Osteocyte (in vitro differentiated cells): Measurements from ENCODE around the gene BLVRB. TPM values are rescaled to one million over a fixed set of nuclear protein-coding genes. Genes with fewer than 3 reads are reported as not detected.

ENCODE experiments used
- DNase-seq: peaks from one replicate; pipeline ENCODE4 v3.0.0; 2021; ENCODE audit warnings: mixed read lengths; ENCODE audit not compliant: unreplicated experiment; ENCODE audit errors: extremely low spot score
- H3K27ac Mint-ChIP-seq: one replicate; pipeline ENCODE4 v1.8.0; 2021; ENCODE audit warnings: mild to moderate bottlenecking, mixed read lengths; ENCODE audit not compliant: unreplicated experiment
- H3K27me3 Mint-ChIP-seq: one replicate; pipeline ENCODE4 v1.8.0; 2021; ENCODE audit warnings: mixed read lengths; ENCODE audit not compliant: unreplicated experiment
- H3K36me3 Mint-ChIP-seq: one replicate; pipeline ENCODE4 v1.8.0; 2021; ENCODE audit warnings: mixed read lengths; ENCODE audit not compliant: unreplicated experiment
- H3K4me1 Mint-ChIP-seq: one replicate; pipeline ENCODE4 v1.8.0; 2021; ENCODE audit warnings: mixed read lengths; ENCODE audit not compliant: unreplicated experiment
- H3K4me3 Mint-ChIP-seq: one replicate; pipeline ENCODE4 v1.8.0; 2021; ENCODE audit warnings: mild to moderate bottlenecking, moderate library complexity, mixed read lengths; ENCODE audit not compliant: unreplicated experiment
- H3K9me3 Mint-ChIP-seq: one replicate; pipeline ENCODE4 v1.8.0; 2021; ENCODE audit warnings: mixed read lengths; ENCODE audit not compliant: unreplicated experiment
- total RNA-seq: library from RNA; stranded (reverse); gene quantifications from 2 replicates; pipeline ENCODE4 v1.2.1, GENCODE V29; 2021
- TF ChIP-seq, protein P1 (sequence below): fragments of 200-600 bp; sonication (generic); IDR thresholded peaks from 2 replicates; pipeline ENCODE4 v1.5.0; 2021; ENCODE audit warnings: antibody characterized with exemption, mild to moderate bottlenecking, moderate library complexity

Gene BLVRB
- total RNA-seq, 1 donor from 2014 or later, result 45.6 TPM

DNA sequence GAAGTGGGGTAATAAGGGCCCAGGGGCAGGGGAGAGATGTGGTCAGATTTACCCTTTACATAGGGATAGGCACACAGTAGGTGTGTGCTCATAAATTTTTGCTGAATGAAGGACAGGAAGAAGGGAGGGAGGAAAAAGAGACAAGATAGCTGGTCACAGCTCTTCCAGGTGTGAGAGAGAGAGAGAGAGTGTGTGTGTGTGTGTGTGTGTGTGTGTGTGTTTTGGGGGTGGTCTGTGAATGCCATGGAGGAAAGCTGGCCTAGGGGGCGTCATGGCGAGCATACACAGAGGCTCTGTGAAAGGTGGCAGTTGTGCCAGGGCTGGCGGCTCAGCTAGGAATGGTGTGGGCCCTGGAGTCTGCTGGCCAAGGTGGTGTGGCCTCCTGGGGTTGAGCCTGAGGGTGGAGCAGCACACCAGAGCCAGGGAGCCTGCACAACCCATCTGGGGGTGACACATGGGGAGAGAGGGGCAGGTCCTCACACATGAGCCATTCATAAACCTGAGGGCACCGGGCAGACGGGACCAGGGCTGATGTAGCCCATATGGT lies 46.4 kb downstream of the BLVRB start:
- H3K4me1 Mint-ChIP-seq, result peaks cover 42% of the 10 kb centered on the region

DNA sequence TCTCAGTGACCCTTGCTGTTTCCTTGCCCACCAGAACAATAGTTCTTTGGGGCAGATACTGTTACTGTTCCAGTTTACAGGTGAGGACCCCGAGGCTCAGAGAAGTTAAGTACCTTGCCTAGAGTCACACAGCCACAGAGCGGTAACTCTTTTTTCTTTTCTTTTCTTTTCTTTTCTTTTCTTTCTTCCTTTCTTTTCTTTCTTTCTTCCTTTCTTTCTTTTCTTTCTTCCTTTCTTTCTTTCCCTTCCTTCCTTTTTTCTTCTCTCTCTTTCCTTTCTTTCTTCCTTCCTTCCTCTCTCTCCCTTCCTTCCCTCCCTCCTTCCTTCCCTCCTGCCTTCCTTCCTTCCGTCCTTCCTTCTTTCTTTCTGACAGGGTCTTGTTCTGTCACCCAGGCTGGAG lies 47.5 kb downstream of the BLVRB start:
- no peaks in the 10 kb centered on the region for H3K9me3 Mint-ChIP-seq
- TF ChIP-seq, protein P1, sequence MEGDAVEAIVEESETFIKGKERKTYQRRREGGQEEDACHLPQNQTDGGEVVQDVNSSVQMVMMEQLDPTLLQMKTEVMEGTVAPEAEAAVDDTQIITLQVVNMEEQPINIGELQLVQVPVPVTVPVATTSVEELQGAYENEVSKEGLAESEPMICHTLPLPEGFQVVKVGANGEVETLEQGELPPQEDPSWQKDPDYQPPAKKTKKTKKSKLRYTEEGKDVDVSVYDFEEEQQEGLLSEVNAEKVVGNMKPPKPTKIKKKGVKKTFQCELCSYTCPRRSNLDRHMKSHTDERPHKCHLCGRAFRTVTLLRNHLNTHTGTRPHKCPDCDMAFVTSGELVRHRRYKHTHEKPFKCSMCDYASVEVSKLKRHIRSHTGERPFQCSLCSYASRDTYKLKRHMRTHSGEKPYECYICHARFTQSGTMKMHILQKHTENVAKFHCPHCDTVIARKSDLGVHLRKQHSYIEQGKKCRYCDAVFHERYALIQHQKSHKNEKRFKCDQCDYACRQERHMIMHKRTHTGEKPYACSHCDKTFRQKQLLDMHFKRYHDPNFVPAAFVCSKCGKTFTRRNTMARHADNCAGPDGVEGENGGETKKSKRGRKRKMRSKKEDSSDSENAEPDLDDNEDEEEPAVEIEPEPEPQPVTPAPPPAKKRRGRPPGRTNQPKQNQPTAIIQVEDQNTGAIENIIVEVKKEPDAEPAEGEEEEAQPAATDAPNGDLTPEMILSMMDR, result no peak
- no peak overlapping the region for H3K4me3 Mint-ChIP-seq

More for the DNA sequence above, 46.4 kb downstream of the BLVRB start:
- Mint-ChIP-seq H3K9me3 (no peaks in the 10 kb centered on the region), H3K4me3 (peak overlapping the region; percentile 11), H3K27ac (peak overlapping the region; percentile 23), H3K27me3 (no peaks in the 10 kb centered on the region), H3K36me3 (peaks cover 3% of the 10 kb centered on the region)
- DNase-seq, result no peak
- TF ChIP-seq, protein P1, result no peak

DNA sequence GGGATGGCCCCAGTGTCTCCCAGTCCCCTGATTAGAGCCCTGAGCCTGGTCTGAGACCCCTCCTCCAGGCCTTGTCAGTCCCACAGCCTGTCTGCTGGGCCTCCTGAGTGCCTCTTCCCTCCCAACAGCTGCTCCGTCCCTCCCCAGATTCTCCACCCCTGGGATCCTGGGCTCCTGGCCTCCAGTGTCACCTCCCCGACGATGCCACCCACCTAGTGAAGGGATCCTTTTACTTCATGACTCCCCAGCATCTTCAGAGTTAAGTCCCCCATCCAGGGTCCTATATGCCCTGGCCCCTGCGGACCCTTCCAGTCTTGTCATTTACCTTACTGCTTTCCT lies 47.9 kb downstream of the BLVRB start:
- Mint-ChIP-seq H3K27me3 (no peaks in the 10 kb centered on the region), H3K36me3 (peaks cover 3% of the 10 kb centered on the region), H3K9me3 (no peaks in the 10 kb centered on the region), H3K27ac (peak overlapping the region; percentile 78), H3K4me1 (peaks cover 45% of the 10 kb centered on the region), H3K4me3 (no peak overlapping the region)
- TF ChIP-seq, protein P1, result no peak
- no peak for DNase-seq

More for the DNA sequence above, 47.5 kb downstream of the BLVRB start:
- H3K27ac Mint-ChIP-seq, result peak overlapping the region; percentile 78
- H3K4me1 Mint-ChIP-seq, result peaks cover 45% of the 10 kb centered on the region
- no peaks in the 10 kb centered on the region for H3K27me3 Mint-ChIP-seq
- DNase-seq, result no peak
- peaks cover 3% of the 10 kb centered on the region for H3K36me3 Mint-ChIP-seq

DNA sequence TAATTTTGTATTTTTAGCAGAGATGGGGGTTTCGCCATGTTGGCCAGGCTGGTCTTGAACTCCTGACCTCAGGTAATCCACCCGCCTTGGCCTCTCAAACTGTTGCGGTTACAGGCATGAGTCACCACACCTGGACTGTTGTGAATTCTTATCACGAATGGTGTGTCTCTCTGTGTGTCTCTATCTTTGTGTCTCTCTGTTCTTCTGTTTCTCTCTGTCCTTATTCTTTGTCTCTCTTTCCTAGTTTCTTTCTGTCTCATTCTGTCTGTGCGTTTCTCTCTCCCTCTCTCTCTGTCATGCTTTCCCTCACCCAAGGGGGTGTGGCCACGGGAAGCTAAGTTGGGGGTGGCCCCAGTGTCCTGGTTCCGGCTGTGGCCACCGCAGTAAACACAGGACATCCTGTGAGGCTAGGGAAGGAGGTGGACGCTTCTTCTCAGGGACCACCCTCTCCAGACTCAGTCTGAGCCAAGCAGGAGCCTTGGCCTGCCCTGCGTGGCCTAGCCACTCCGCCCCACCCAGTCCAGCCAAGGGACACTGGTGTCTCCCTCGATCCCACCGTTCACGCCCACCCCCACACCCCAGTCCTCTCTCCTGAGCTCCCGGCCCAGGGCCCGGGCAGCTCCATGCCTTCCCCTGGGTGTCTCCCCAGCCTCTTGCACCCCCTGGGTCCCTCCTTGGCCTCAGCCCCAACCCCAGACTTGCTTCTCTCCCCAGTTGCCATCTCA lies 48.5 kb downstream of the BLVRB start:
- H3K27ac Mint-ChIP-seq, result peak overlapping the region; percentile 78
- H3K36me3 Mint-ChIP-seq, result peaks cover under 1% of the 10 kb centered on the region
- TF ChIP-seq, protein P1, result no peak
- H3K27me3 Mint-ChIP-seq, result no peaks in the 10 kb centered on the region
- peaks cover 41% of the 10 kb centered on the region for H3K4me1 Mint-ChIP-seq
- H3K4me3 Mint-ChIP-seq, result no peak overlapping the region
- no peaks in the 10 kb centered on the region for H3K9me3 Mint-ChIP-seq
- no peak for DNase-seq

DNA sequence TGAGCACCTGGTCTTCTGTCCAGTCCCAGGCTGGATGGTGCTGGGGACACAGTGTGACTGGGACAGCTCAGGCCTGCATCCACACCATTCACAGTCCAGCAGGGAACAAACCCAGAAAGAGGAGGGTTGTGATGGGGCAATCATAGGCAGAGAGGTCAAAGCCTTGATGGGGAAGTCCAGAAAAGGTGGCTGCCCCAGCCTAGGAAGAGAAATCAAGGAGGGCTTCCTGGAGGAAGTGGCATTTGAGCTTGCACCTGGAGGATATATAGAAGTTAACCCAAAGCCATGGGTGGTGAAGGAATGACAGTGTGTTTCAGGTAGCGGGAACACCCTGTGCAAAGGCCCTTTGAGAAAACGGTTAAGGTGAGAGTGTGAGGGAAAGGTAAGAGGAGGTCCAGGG lies 49.8 kb downstream of the BLVRB start:
- Mint-ChIP-seq H3K27ac (no peak overlapping the region), H3K4me3 (no peak overlapping the region), H3K27me3 (no peaks in the 10 kb centered on the region), H3K4me1 (peaks cover 41% of the 10 kb centered on the region), H3K36me3 (no peaks in the 10 kb centered on the region), H3K9me3 (no peaks in the 10 kb centered on the region)
- TF ChIP-seq, protein P1, result no peak
- no peak for DNase-seq
